Muscle layer of colon (tissue), 2 donors: ENCODE results near the gene KANK4.
"Not testable (repeated sequence)": the region's sequence is repeated elsewhere in the genome, so short reads cannot be mapped to it uniquely, and the experiment has no call there.

Experiments
- H3K27ac ChIP-seq: one replicate; pipeline ENCODE4 v1.7.0; 2013; ENCODE audit warnings: low read depth, mild to moderate bottlenecking, low read length, moderate library complexity
- H3K27me3 ChIP-seq, 2 donors: one replicate each; pipeline ENCODE4 v1.7.0; 2013; ENCODE audit warnings: low read length in 2 of 2, mild to moderate bottlenecking in 2 of 2; ENCODE audit not compliant: insufficient read depth in 2 of 2, control insufficient read depth in 1 of 2
- H3K36me3 ChIP-seq: one replicate; pipeline ENCODE4 v1.7.0; 2013; ENCODE audit warnings: mild to moderate bottlenecking, low read length; ENCODE audit not compliant: insufficient read depth
- H3K4me1 ChIP-seq: one replicate; pipeline ENCODE4 v1.7.0; 2013; ENCODE audit warnings: mild to moderate bottlenecking, low read length; ENCODE audit not compliant: insufficient read depth
- H3K4me3 ChIP-seq, 2 donors: one replicate each; pipeline ENCODE4 v1.7.0; 2013; ENCODE audit warnings: low read length in 2 of 2, low read depth in 1 of 2, mild to moderate bottlenecking in 1 of 2, moderate library complexity in 1 of 2
- H3K9ac ChIP-seq: one replicate; pipeline ENCODE4 v1.7.0; 2013; ENCODE audit warnings: low read length
- H3K9me3 ChIP-seq: one replicate; pipeline ENCODE4 v1.7.0; 2013; ENCODE audit warnings: mild to moderate bottlenecking, low read length
- donor health status: abdominal sarcoma.
- donor health status: Adenocarcinoma of cecum.

KANK4 gene

DNA sequence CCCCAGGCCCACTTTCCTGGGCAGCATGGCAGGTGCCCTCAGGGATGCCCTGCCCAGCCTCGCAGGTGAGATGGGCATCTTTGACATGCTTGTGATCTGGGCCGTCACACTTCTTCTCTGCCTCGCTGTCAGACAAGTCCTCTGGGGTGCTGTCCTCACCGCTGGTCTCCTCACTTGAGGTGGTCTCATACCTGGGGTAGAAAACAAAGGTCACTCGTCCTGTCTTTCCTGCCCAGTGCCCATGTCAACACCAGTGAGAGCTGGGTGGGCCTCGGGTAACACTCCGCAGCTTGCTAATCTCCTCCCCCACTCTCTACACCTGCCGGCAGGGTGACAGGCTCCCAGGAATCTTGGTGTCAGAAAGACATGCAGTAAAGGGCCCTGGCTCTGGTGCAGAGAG lies 50.9 kb downstream of the KANK4 start:
- no peaks in the 10 kb centered on the region for H3K27me3 ChIP-seq
- H3K4me3 ChIP-seq: no peak overlapping the region
- no peak overlapping the region for H3K27ac ChIP-seq
- no peaks in the 10 kb centered on the region for H3K36me3 ChIP-seq
- H3K4me1 ChIP-seq: no peaks in the 10 kb centered on the region
- H3K9ac ChIP-seq: no peak overlapping the region
- no peaks in the 10 kb centered on the region for H3K9me3 ChIP-seq

DNA sequence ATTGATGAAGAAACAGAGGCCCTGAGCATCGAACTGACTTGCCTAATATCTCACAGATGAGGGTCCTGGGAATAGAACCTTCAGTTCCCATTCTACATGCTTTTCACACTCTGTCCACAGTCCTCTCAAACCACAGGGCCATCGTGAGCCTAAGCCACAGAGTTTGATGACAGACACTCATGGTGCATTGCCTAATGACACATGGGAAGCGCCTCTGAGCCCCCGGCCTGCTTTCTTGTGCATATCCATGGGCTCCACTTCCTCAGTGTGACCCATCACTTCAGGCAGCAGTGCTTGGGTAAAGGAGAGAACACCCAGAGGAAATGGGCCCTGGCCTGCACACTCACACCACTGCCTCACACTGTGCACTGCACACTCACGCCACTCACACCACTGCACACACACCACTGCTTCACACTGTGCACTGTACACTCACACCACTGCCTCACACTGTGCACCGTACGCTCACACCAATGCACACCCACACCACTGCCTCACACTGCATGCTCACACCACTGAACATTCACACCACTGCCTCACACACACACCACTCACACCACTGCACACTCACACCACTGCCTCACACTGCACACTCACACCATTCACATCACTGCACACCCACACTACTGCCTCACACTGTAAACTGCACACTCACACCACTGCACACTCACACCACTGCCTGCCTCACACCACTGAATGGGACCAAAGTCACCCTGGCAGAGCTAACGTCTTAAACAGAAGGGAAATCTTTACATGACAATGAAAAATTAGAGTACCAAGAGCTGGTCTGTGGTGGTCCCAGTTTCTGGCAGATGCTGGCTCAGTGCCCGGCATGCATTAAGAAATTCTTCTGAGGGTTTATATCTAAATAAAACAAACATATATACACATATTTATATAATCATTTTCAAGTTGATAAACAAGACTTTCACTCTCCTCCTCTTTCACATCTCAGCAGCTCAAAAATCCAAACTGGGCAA lies 53.0 kb downstream of the KANK4 start:
- no peak overlapping the region for H3K4me3 ChIP-seq
- no peak overlapping the region for H3K27ac ChIP-seq
- H3K9ac ChIP-seq: no peak overlapping the region
- no peaks in the 10 kb centered on the region for H3K4me1 ChIP-seq
- H3K36me3 ChIP-seq: no peaks in the 10 kb centered on the region
- no peaks in the 10 kb centered on the region for H3K9me3 ChIP-seq
- peaks cover 0 to 3% of the 10 kb centered on the region in 2 donors for H3K27me3 ChIP-seq

DNA sequence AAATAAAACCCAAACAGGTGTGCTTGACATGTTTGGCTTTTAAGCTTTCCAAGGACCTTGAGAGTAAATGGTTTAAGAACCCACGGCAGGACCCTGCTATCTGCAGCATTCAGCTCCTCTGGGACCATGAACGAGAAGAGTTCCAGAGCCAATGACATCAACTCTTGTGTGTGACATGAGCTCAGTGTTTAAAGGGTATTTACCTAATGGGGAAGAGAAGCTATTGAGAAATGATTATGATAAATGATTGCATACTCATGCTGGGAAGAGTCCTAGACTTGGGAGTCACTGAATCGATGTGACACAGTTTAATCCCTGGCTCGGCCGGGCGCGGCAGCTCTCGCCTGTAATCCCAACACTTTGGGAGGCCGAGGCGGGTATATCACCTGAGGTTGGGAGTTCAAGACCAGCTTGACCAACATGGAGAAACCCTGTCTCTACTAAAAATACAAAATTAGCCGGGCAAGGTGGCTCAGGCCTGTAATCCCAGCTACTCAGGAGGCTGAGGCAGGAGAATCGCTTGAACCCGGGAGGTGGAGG lies 55.4 kb downstream of the KANK4 start:
- Histone ChIP-seq H3K27me3 (peaks cover 0 to 3% of the 10 kb centered on the region in 2 donors), H3K27ac (no peak overlapping the region), H3K4me1 (no peaks in the 10 kb centered on the region), H3K9ac (no peak overlapping the region), H3K36me3 (no peaks in the 10 kb centered on the region), H3K9me3 (no peaks in the 10 kb centered on the region), H3K4me3 (no peak overlapping the region)

DNA sequence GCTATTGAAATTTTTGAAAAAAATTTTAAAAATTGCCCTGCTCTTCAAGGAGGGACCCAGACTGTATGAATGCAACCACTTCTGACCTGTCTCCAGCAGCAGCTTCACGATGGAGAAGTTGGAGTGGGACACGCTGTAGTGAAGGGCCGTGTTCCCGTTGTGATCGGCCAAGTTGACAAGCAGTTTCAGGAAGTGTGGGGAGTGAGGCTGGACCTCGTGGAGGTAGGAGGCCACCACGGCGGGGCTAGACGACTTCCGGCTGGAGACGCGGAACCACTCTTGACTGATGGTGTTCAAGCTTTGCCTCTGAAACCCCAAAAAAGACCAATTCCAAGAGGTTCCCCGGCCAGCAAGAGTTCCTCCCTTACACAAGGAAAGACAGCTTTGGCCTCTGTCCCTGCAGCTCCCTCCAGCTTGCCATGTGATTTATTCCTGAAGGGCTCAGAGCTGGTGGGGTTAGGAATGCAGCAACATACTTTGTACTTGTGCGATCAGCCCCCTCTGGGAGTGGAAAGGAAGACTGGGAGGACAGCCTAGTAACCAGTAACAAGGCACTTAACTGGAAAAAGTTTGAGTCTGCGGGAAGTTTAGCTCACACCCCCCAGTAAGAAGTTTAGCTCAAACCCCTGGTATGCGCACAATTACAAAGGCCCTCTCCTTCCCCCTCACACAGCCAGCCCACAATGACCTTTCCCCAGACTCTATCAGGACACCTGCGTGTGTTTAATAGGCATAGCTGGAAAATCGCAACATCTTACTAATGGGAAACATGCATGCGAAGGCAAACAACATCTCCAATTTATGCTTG lies 56.0 kb downstream of the KANK4 start:
- H3K36me3 ChIP-seq: no peaks in the 10 kb centered on the region
- H3K27ac ChIP-seq: no peak overlapping the region
- H3K9ac ChIP-seq: no peak overlapping the region

DNA sequence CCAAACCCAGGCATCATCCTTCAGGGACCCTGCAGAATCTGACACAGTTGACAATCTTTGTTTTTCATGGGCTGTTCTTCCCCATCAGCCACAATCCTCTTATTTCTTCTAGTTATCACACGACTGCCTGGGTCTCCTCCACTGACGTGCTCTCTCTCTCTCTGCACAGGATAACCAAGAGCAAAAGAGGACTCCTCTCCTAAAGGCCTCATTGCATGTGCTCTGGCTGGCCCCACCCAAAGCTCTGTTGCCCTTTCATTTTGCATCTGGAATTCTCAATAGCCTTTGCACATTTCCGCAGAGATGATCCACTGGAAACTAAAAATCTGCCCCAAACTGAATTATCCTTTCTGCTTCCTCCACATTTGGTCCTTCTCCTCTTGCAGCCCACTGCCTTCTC lies 58.5 kb downstream of the KANK4 start:
- peaks cover 0 to 3% of the 10 kb centered on the region in 2 donors for H3K27me3 ChIP-seq
- no peak overlapping the region for H3K9ac ChIP-seq
- no peak overlapping the region for H3K4me3 ChIP-seq
- H3K9me3 ChIP-seq: no peaks in the 10 kb centered on the region
- no peak overlapping the region for H3K27ac ChIP-seq
- no peaks in the 10 kb centered on the region for H3K4me1 ChIP-seq
- H3K36me3 ChIP-seq: no peaks in the 10 kb centered on the region

More for the DNA sequence above, 56.0 kb downstream of the KANK4 start:
- Histone ChIP-seq H3K9me3 (no peaks in the 10 kb centered on the region), H3K4me1 (no peaks in the 10 kb centered on the region), H3K4me3 (no peak overlapping the region), H3K27me3 (peaks cover 0 to 3% of the 10 kb centered on the region in 2 donors)

DNA sequence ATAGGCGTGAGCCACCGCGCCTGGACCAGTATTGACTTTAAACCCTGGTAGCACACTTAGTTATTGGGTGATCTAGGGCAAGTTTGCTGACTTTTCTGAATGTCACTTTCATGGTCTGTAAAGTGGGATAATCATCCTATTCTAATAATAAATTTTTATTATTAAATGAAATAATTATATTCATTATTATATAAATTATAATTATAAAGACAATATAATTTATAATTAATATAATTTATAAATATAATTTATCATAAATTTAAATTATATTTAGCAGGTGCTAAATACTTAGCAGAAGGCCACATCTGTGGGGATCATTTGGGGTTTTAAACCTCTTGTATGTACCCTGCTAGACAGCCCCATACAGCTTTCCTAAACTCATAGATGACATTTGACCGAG lies 59.7 kb downstream of the KANK4 start:
- no peaks in the 10 kb centered on the region for H3K36me3 ChIP-seq
- no peak overlapping the region for H3K27ac ChIP-seq
- H3K9ac ChIP-seq: no peak overlapping the region
- no peaks in the 10 kb centered on the region for H3K9me3 ChIP-seq
- H3K4me3 ChIP-seq: no peak overlapping the region
- peaks cover 0 to 3% of the 10 kb centered on the region in 2 donors for H3K27me3 ChIP-seq
- no peaks in the 10 kb centered on the region for H3K4me1 ChIP-seq

DNA sequence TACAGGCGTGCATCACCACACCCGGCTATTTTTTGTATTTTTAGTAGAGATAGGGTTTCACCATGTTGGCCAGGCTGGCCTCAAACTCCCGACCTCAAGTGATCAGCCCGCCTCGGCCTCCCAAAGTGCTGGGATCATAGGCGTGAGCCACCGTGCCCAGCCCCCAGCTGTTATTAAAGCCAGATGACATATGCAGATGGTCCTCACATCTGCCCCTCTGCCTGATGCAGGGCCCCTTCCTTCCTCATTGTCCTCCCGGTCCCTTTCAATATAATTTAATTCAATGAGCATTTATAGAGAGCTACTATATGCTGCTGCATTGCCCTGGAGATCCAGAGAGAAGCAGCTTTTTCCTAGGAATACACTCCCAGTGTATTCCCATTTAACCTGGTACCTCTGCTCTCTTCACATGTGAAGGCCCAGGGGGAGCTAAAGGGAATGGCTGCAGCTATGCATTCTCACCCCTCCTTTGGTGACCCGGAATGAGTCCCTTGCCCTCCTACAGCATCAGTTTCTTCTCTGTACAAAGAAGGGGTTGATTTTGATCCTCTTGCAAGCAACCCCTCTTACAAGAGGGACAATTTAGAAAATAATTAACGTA lies 69.0 kb downstream of the KANK4 start:
- no peaks in the 10 kb centered on the region for H3K36me3 ChIP-seq
- H3K27me3 ChIP-seq: no peaks in the 10 kb centered on the region
- H3K9ac ChIP-seq: no peak overlapping the region
- no peak overlapping the region for H3K4me3 ChIP-seq
- no peak overlapping the region for H3K27ac ChIP-seq
- no peaks in the 10 kb centered on the region for H3K9me3 ChIP-seq
- no peaks in the 10 kb centered on the region for H3K4me1 ChIP-seq

DNA sequence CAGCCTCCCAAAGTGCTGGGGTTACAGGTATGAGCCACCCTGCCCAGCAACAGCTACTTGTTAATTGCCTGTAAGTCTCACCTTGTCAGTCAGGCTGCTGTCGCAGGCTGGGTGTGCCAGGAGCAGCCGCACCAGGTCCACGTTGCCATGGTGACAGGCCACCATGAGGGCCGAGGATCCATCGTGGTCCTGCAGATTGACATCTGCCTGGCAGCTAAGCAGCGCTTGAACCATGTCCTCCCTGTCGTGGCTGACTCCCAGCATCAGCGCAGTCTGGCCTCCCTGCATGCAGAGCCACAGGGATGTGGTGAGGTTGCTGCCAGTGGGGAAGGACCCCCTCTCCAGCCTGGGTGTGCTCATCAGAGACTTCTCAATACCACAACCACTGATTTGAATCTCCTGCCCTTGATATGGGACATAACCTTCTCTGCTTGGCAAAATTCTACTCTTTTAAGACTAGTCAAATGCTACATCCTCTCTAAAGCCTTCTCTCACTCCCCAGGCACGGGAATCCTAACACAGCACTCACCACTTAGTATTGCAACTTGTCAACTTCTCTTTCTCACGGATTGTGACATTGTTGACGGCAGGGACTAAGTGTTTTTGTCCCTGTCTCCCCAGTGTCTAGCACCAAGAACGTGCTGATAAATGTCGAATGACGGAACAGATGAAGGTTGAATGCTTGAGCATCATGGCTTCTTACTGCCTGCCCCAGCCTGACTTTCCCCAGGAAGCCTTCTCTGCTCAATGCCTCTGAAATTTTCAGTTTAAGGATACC lies 71.7 kb downstream of the KANK4 start:
- Histone ChIP-seq H3K4me3 (no peak overlapping the region), H3K9me3 (no peaks in the 10 kb centered on the region), H3K4me1 (no peaks in the 10 kb centered on the region), H3K27ac (no peak overlapping the region), H3K27me3 (no peaks in the 10 kb centered on the region), H3K9ac (no peak overlapping the region), H3K36me3 (no peaks in the 10 kb centered on the region)

DNA sequence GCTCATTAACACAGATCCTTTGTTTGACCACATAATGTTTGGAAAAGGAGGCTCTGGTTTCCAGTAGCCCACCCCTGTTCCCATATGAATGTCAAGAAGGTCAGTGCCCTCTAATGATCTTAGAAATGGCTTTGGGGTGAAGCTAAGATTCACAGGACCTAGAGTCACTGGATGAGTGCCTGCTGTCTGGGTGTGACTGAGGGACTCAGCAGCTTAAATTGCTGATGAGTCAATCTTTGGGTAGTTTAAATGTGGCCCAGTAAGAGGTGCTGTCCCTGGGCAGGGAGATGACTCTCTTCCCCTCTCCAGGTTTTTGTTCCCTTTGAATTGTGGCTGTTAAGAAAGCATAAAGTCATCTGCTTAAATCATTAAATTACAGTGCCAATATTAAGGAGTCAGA lies 74.0 kb downstream of the KANK4 start:
- Histone ChIP-seq H3K27me3 (no peaks in the 10 kb centered on the region), H3K9ac (no peak overlapping the region), H3K27ac (no peak overlapping the region), H3K4me1 (peaks cover 9% of the 10 kb centered on the region), H3K9me3 (no peaks in the 10 kb centered on the region), H3K36me3 (no peaks in the 10 kb centered on the region), H3K4me3 (no peak overlapping the region)

DNA sequence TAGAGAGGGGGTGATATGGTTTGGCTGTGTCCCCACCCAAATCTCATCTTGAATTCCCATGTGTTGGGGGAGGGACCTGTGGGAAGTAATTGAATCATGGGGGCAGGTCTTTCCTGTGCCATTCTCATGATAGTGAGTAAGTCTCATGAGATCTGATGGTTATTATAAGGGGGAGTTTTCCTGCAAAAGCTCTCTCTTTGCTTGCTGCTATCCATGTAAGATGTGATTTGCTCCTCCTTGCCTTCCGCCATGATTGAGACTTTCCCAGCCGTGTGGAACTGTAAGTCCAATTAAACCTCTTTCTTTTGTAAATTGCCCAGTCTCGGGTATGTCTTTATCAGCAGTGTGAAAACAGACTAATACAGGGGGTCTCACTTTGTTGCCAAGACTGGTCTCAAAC lies 74.9 kb downstream of the KANK4 start:
- not testable (repeated sequence) for H3K4me1 ChIP-seq, H3K36me3 ChIP-seq, H3K27ac ChIP-seq, H3K4me3 ChIP-seq, H3K9ac ChIP-seq, H3K27me3 ChIP-seq, H3K9me3 ChIP-seq
